A549 treated with dexamethasone at 1 μM for 4 hours (cell line): Measurements from ENCODE around the gene GMCL2. TPM values are rescaled to one million over a fixed set of nuclear protein-coding genes. Genes with fewer than 3 reads are reported as not detected.

ENCODE experiments used
- total RNA-seq: library from RNA; stranded (reverse); fragments of 200-300 nt; extraction: Qiagen RNA extraction; gene quantifications from 5 replicates; pipeline ENCODE4 v1.2.3, GENCODE V29; 2022

The GMCL2 gene
- total RNA-seq, result not detected in 5 replicates

DNA sequence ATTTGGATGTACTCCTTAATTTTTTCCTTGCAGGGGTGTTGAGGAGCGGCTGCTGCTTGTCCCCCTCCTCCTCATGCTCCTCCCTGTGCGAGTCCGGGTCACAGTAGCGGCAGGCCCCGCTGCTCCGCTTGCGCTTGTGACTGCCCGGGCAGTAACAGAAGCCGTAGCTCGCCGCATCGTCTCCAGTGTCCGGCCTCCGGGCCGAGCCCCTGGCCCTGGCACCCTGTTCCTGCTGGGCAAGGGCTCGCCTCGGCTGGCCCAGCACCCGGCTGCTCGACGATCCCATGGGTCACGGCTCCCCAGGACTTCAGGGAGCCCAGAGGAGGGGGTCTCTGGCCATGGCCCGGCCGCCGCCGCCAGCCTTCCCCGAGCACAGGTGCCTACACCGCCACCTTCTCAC, at the start of gene GMCL2:
Gene GMCL2 (minus strand): TSS at position 358 of the 400 bp plus-strand sequence. CDS start 72 bp downstream, at position 286.

GRCh38 chr5:178232124-178232919, 45.2 kb upstream of the GMCL2 start, which contains the start of gene PHYKPL:
PHYKPL (minus strand) TSS chr5:178232802; CDS start chr5:178232550, 252 bp downstream.

GRCh38 chr5:178204182-178204934, 17.2 kb upstream of the GMCL2 start, which contains the start of gene HNRNPAB:
HNRNPAB (plus strand) TSS chr5:178204533; CDS start chr5:178204838, 305 bp downstream.

DNA sequence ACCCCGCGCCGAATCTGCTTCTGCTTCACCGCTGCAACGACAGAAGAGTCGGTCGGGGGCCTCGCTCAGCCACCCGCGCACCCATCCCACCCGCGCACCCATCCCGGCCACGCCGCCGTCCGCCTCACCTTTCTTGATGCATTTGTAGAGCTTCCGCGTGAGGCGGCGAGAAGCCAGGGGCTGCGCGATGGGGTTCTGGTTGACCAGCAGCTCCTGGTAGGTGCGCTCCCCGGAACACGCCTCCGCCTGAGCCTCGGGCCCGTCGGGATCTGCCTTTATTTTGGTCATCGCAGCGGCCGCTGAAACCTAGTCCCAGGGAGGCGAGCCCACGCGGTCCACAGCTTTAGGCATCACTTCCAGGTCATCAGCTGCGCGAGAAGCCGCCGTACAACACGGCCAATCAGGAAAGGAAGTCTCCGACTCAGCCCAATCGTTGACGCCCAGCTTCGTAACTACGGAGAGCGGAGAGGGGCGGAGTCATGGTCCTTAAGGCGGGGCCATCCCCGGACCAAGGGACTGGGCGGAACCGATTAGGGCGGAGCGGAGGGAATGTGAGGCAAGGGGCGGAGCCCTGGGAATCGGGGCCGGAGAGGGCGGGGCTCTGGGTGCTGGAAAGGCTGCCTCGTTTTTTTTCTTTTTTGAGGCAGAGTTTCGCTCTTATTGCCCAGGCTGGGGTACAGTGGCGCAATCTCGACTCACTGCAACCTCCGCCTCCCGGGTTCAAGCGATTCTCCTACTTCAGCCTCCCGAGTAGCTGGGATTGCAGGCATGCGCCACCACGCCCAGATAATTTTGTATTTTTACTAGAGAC, 33.4 kb downstream of the GMCL2 start, which contains the start of gene NHP2:
Gene NHP2 (minus strand): TSS at position 356 of the 811 bp plus-strand sequence. CDS start 68 bp downstream, at position 288.

Other genes starting within 250 kb of the GMCL2 start
- gene PROP1, start 191.1 kb downstream of the GMCL2 start, total RNA-seq, result 0.07 to 0.19 TPM (median 0.15 TPM) in 5 replicates
- gene N4BP3, start 73.8 kb downstream of the GMCL2 start, total RNA-seq, result 0.74 to 0.95 TPM (median 0.87 TPM) in 5 replicates
- 20.6 to 29.3 TPM (median 27.9 TPM) in 5 replicates for gene RMND5B, start 56.4 kb downstream of the GMCL2 start, total RNA-seq
- 379 to 479 TPM (median 405 TPM) in 5 replicates for gene NHP2, start 33.5 kb downstream of the GMCL2 start, total RNA-seq
- 298 to 378 TPM (median 307 TPM) in 5 replicates for gene HNRNPAB, start 17.2 kb upstream of the GMCL2 start, total RNA-seq
- 5.7 to 9.4 TPM (median 8.2 TPM) in 5 replicates for gene PHYKPL, start 45.4 kb upstream of the GMCL2 start, total RNA-seq